ENCODE results near the gene ITGB3. TPM values are rescaled to one million over a fixed set of nuclear protein-coding genes. Genes with fewer than 3 reads are reported as not detected.

ITGB3 gene
- total and polyA plus RNA-seq, 9 of the 15 experiments (the other 6 are each of a cell fraction or from before 2014, with no cell fraction given): 0.08 to 2.6 (median 0.62) TPM; not detected in 1

DNA sequence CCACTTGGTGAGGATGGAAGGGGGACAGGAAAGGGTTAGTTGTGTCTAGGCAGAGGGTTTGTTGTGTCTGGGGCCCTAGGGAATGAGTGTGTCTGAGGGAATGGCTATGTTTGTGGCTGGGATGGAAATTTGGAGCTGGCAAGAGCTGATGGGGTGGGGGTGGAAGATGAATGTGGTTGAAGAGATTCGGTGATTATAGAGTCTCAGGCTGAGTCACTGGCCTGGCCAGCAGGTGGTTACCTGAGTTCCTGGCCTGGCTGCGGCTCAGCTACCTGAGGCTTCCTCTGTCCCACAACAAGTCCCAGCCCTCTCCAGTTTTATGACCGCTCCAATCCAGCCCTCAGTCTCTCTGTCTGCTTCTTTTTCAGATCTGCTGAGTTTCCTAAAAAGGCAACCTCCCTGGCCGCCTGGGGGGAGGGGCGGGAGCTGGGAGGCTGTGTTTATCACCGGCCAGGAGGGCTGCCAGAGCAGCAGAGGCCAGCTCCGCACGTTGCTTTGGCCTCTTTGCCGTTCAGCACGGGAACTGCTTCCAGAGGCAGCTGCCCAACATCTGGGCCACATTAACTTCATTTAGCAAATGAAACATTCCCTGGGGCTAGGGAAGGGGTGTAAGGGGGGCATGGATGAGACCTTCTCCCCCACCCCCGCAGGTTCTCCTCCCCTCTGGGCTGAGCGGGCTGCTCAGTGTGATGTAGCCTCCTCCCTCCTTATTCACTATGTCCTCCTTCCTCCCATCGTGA lies 21.8 kb downstream of the ITGB3 start (continued):
- TF ChIP-seq, protein P1, sequence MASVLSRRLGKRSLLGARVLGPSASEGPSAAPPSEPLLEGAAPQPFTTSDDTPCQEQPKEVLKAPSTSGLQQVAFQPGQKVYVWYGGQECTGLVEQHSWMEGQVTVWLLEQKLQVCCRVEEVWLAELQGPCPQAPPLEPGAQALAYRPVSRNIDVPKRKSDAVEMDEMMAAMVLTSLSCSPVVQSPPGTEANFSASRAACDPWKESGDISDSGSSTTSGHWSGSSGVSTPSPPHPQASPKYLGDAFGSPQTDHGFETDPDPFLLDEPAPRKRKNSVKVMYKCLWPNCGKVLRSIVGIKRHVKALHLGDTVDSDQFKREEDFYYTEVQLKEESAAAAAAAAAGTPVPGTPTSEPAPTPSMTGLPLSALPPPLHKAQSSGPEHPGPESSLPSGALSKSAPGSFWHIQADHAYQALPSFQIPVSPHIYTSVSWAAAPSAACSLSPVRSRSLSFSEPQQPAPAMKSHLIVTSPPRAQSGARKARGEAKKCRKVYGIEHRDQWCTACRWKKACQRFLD (CRISPR knock-in tag; IDR thresholded peaks at IDR 0.05): peak; percentile 82
- TF ChIP-seq BCOR (IDR thresholded peaks at IDR 0.05) (peak; percentile 40; the same call in 1 of the 2 replicates), ZNF347 (CRISPR knock-in tag; IDR thresholded peaks at IDR 0.05; ENCODE audit: low read depth) (no peak), RBM34 (IDR thresholded peaks at IDR 0.05; ENCODE audit: borderline replicate concordance, insufficient read depth, low read length) (no peak), NR4A1 (CRISPR knock-in tag; IDR thresholded peaks at IDR 0.05) (no peak), NR4A1 (tag; IDR thresholded peaks at IDR 0.05) (0 out of 2 replicates have a peak, but pooled peaks have one; percentile 35), POLR2AphosphoS2 (IDR thresholded peaks at IDR 0.05; ENCODE audit: low read length) (no peak), LEF1 (IDR thresholded peaks at IDR 0.05) (peak; percentile 79), KDM5B (IDR thresholded peaks at IDR 0.05; ENCODE audit: insufficient replicate concordance, low read depth, low read length) (peak; percentile 54), RBBP5 (IDR thresholded peaks at IDR 0.05; ENCODE audit: borderline replicate concordance, insufficient read depth, low read length, poor library complexity, severe bottlenecking) (peak; percentile 54), ZEB2 (IDR thresholded peaks at IDR 0.05) (peak; percentile 98), ARID1B (IDR thresholded peaks at IDR 0.05) (peak; percentile 80), NR2C2 (CRISPR knock-in tag; IDR thresholded peaks at IDR 0.05) (no peak), NR2C2 (tag; IDR thresholded peaks at IDR 0.05) (peak; percentile 54), SMAD4 (CRISPR knock-in tag; conservative IDR thresholded peaks at IDR 0.05) (peak; percentile 89), MAZ (CRISPR knock-in tag; conservative IDR thresholded peaks at IDR 0.05 in 1 of 2, IDR thresholded peaks at IDR 0.05 in 1 of 2) (peak; percentile 58 to 70; a peak in 2 of 4 replicates)
- TF ChIP-seq, protein P2, sequence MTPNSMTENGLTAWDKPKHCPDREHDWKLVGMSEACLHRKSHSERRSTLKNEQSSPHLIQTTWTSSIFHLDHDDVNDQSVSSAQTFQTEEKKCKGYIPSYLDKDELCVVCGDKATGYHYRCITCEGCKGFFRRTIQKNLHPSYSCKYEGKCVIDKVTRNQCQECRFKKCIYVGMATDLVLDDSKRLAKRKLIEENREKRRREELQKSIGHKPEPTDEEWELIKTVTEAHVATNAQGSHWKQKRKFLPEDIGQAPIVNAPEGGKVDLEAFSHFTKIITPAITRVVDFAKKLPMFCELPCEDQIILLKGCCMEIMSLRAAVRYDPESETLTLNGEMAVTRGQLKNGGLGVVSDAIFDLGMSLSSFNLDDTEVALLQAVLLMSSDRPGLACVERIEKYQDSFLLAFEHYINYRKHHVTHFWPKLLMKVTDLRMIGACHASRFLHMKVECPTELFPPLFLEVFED (CRISPR knock-in tag; conservative IDR thresholded peaks at IDR 0.05): no peak
- TF ChIP-seq, protein P3, sequence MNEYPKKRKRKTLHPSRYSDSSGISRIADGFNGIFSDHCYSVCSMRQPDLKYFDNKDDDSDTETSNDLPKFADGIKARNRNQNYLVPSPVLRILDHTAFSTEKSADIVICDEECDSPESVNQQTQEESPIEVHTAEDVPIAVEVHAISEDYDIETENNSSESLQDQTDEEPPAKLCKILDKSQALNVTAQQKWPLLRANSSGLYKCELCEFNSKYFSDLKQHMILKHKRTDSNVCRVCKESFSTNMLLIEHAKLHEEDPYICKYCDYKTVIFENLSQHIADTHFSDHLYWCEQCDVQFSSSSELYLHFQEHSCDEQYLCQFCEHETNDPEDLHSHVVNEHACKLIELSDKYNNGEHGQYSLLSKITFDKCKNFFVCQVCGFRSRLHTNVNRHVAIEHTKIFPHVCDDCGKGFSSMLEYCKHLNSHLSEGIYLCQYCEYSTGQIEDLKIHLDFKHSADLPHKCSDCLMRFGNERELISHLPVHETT (CRISPR knock-in tag; conservative IDR thresholded peaks at IDR 0.05 in 1 of 2, IDR thresholded peaks at IDR 0.05 in 1 of 2): peak in 1 of 2 experiments; percentile 83; a peak in 2 of 4 replicates
- TF ChIP-seq, protein P4, sequence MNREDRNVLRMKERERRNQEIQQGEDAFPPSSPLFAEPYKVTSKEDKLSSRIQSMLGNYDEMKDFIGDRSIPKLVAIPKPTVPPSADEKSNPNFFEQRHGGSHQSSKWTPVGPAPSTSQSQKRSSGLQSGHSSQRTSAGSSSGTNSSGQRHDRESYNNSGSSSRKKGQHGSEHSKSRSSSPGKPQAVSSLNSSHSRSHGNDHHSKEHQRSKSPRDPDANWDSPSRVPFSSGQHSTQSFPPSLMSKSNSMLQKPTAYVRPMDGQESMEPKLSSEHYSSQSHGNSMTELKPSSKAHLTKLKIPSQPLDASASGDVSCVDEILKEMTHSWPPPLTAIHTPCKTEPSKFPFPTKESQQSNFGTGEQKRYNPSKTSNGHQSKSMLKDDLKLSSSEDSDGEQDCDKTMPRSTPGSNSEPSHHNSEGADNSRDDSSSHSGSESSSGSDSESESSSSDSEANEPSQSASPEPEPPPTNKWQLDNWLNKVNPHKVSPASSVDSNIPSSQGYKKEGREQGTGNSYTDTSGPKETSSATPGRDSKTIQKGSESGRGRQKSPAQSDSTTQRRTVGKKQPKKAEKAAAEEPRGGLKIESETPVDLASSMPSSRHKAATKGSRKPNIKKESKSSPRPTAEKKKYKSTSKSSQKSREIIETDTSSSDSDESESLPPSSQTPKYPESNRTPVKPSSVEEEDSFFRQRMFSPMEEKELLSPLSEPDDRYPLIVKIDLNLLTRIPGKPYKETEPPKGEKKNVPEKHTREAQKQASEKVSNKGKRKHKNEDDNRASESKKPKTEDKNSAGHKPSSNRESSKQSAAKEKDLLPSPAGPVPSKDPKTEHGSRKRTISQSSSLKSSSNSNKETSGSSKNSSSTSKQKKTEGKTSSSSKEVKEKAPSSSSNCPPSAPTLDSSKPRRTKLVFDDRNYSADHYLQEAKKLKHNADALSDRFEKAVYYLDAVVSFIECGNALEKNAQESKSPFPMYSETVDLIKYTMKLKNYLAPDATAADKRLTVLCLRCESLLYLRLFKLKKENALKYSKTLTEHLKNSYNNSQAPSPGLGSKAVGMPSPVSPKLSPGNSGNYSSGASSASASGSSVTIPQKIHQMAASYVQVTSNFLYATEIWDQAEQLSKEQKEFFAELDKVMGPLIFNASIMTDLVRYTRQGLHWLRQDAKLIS (CRISPR knock-in tag; IDR thresholded peaks at IDR 0.05): no peak
